Large intestine (tissue), 3 donors: ENCODE data around the gene NRG2. TPM values are rescaled to one million over a fixed set of nuclear protein-coding genes. Genes with fewer than 3 reads are reported as not detected.

Experiments
- DNase-seq, 2 donors: peaks; one replicate each; pipeline versions ENCODE4 v3.0.0 to v3.0.0-alpha.2; 2013
- H3K27ac ChIP-seq: one replicate; pipeline ENCODE4 v1.5.1; 2013; ENCODE audit warnings: low read length
- H3K27me3 ChIP-seq: 2 replicates; pipeline ENCODE4 v1.6.1; 2013; ENCODE audit warnings: low read length; ENCODE audit not compliant: control insufficient read depth, insufficient read depth
- H3K36me3 ChIP-seq: 2 replicates; pipeline ENCODE4 v1.6.1; 2013; ENCODE audit warnings: low read length; ENCODE audit not compliant: control insufficient read depth, insufficient read depth
- H3K4me1 ChIP-seq: one replicate; pipeline ENCODE4 v1.6.1; 2013; ENCODE audit warnings: low read length; ENCODE audit not compliant: control insufficient read depth, insufficient read depth
- H3K4me3 ChIP-seq: one replicate; pipeline ENCODE4 v1.5.1; 2013; ENCODE audit warnings: low read length
- H3K9me3 ChIP-seq: one replicate; pipeline ENCODE4 v1.6.1; 2013; ENCODE audit warnings: mild to moderate bottlenecking, low read depth, low read length, moderate library complexity; ENCODE audit not compliant: control insufficient read depth
- WGBS: methylation state at CpG from one replicate; pipeline ENCODE4 v1.1.5; 2013; ENCODE audit warnings: low lambda C conversion rate; ENCODE audit not compliant: insufficient coverage; 5-methylcytosine and 5-hydroxymethylcytosine counted together
- polyA plus RNA-seq: library from polyadenylated mRNA; unstranded; fragments of 120-200 nt; gene quantifications from one replicate; pipeline ENCODE4 v1.2.1, GENCODE V29; 2013

The NRG2 gene
- polyA plus RNA-seq, 1 donor = 1.1 TPM

DNA sequence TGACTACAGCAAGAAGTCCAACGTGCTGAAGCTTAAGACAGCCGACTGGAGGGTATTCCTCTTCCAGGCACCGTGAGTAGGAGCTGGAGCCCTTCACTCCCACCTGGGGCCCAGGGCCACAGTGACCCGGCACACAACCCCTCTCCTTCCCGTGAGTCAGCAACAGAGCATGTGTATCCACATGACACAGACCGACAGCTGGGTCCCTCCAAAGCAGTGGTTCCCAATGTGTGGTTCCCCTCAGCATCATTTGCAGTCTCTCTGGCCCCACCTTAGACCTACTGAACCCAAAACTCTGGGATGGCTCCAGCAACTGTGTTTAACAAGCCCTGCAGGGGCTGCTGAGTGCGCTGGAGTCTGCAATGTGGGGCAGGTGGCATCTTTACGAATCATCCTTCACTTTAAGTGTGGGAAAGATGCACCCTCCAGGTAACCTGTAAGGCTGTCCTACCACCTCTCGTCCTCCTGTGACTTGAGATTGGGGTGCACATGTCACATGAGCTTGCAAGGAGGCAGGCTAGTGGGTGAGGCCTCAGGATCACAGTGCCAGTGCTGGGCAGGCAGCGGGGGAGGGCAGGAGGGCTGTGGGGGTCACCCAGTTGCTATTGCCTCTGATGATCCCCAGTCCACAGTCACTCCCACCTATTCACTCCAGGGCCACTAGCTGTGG, 205.3 kb downstream of the NRG2 start:
- no CpG with 5 or more reads among the region's 10 CpGs for WGBS
- Histone ChIP-seq H3K4me3 (no peak overlapping the region), H3K9me3 (no peaks in the 10 kb centered on the region), H3K27me3 (peaks cover 12% of the 10 kb centered on the region), H3K36me3 (no peaks in the 10 kb centered on the region), H3K27ac (no peak overlapping the region), H3K4me1 (no peaks in the 10 kb centered on the region)
- DNase-seq = no peak

DNA sequence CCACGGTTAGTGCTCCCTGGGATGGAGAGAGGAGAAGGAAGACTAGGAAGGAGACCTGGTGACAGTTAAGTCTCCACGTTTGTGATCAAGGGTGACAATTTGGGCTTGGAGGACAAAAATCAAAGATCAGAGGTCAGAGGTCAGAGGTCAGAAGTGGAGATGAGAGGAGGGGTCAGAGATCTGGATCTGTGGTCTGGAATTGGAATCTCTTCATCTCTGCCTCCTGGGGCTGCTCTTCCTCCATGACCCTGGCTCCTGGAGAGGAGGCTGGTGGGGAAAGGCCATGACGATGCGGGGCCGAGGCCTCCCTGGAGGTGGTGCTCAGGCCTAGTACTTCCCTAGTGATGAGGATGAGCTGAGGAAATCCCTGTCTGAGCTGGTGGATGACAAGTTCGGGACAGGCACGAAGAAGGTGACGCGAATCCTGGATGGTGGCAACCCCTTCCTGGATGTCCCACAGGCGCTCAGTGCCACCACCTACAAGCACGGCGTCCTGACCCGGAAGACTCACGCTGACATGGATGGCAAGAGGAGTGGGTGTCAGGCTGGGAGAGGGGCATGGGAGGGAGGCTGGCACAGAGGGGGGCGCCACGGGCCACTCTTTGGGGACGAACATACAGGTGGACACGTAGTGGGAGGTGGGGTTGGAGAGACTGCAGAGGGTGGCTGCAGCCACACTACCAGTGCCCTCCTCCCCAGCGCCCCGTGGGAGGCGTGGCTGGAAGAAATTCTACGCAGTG, 206.5 kb downstream of the NRG2 start:
- Histone ChIP-seq H3K9me3 (no peaks in the 10 kb centered on the region), H3K27ac (no peak overlapping the region), H3K36me3 (no peaks in the 10 kb centered on the region), H3K27me3 (peaks cover 15% of the 10 kb centered on the region), H3K4me3 (no peak overlapping the region), H3K4me1 (no peaks in the 10 kb centered on the region)
- no CpG with 5 or more reads among the region's 22 CpGs for WGBS
- no peak for DNase-seq

DNA sequence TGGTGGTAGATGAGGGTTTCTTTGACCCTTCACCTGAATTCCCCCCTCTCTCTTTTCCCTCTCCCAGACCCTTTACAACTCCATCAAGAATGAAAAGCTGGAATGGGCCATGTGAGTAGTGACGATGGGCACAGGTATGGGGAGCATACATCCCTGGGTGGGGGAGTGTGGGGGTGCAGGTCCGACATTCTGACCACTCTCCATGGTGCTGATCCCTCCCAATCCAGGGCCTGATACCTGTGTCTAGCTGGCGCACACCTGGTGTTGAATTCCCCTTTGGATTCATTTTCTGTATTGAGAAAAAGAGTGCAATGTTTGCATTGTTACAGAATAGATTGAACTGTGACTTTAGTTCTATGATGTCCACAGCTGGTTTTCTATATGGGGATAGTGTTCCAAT, 207.4 kb downstream of the NRG2 start:
- Histone ChIP-seq H3K36me3 (no peaks in the 10 kb centered on the region), H3K27me3 (peaks cover 15% of the 10 kb centered on the region), H3K4me1 (no peaks in the 10 kb centered on the region), H3K9me3 (no peaks in the 10 kb centered on the region), H3K27ac (no peak overlapping the region), H3K4me3 (no peak overlapping the region)
- DNase-seq = no peak
- no CpG with 5 or more reads among the region's 3 CpGs for WGBS

DNA sequence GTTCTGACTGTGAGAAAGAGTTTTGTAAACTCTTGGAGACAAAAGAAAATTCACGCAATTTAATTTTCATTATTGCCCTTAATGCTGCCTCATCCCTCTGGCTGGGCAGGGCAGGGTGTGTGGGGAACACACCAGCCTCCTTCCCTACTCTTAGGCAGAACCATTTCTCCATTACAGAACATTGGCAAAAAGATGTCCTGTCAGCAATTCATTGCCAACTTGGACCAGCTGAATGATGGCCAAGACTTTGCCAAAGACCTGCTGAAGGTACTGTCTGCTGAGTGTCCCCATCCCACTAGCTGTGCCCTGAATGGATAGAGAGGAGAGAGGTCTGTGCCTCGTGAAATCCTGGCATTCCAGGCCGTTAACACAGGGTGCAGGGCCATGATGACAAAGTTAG, 209.6 kb downstream of the NRG2 start:
- peaks cover 15% of the 10 kb centered on the region for H3K27me3 ChIP-seq
- H3K27ac ChIP-seq = no peak overlapping the region
- no peaks in the 10 kb centered on the region for H3K4me1 ChIP-seq
- no CpG with 5 or more reads among the region's 3 CpGs for WGBS
- H3K4me3 ChIP-seq = no peak overlapping the region
- H3K36me3 ChIP-seq = no peaks in the 10 kb centered on the region
- no peak for DNase-seq
- no peaks in the 10 kb centered on the region for H3K9me3 ChIP-seq

DNA sequence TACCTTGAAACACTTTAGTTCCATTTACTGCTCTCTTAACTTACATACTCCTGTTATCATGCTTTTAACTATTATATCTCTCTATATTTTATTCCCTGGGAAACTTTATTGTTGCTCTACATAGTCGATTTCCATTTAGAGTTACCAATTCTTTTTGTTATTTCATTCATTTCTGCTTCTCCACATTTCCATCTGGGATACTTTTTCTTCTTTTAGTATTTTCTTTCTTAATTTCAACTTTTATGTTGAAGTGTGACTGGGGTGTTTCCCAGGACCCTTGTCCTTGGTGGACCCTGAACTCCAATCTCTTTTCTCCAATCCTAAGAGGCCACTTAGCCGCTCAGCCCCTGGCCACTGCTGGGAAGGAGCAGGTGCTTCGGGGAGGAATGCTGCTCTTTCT, 211.5 kb downstream of the NRG2 start:
- Histone ChIP-seq H3K27me3 (peaks cover 15% of the 10 kb centered on the region), H3K27ac (no peak overlapping the region), H3K9me3 (no peaks in the 10 kb centered on the region), H3K4me3 (no peak overlapping the region), H3K4me1 (no peaks in the 10 kb centered on the region), H3K36me3 (no peaks in the 10 kb centered on the region)
- 63% methylated on average over 1 of the region's 3 CpGs for WGBS
- no peak for DNase-seq

DNA sequence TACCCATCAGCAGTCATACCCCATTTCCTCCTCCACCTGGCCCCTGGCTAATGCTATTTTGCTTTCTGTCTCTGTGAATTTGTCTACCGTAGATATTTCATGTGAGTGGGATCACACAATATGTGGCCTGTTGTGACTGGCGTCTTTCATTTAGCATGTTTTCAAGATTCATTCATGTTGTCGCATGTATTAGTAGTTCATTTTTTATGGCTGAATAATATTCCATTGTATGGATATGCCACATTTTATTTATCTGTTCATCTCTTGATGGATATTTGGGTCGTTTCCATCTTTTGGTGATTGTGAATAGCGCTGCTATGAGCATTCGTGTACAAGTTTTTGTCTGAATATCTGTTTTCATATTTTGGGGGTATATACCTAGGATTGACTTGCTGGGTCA, 213.6 kb downstream of the NRG2 start:
- Histone ChIP-seq H3K27ac (no peak overlapping the region), H3K4me3 (no peak overlapping the region), H3K27me3 (peaks cover 15% of the 10 kb centered on the region), H3K9me3 (no peaks in the 10 kb centered on the region), H3K4me1 (no peaks in the 10 kb centered on the region), H3K36me3 (no peaks in the 10 kb centered on the region)
- WGBS = 100% methylated on average over 2 of the region's 6 CpGs
- DNase-seq = no peak

GRCh38 chr5:139828207-139828895, 214.7 kb downstream of the NRG2 start:
- Histone ChIP-seq H3K36me3 (no peaks in the 10 kb centered on the region), H3K9me3 (no peaks in the 10 kb centered on the region), H3K4me1 (no peaks in the 10 kb centered on the region), H3K4me3 (no peak overlapping the region), H3K27me3 (peaks cover 12% of the 10 kb centered on the region), H3K27ac (no peak overlapping the region)
- WGBS = no CpG with 5 or more reads among the region's 8 CpGs
- peak in 1 of 2 donors; percentile 34 for DNase-seq

GRCh38 chr5:139825690-139826089, 217.4 kb downstream of the NRG2 start:
- no peak for DNase-seq
- Histone ChIP-seq H3K4me1 (no peaks in the 10 kb centered on the region), H3K9me3 (no peaks in the 10 kb centered on the region), H3K27me3 (no peaks in the 10 kb centered on the region), H3K4me3 (no peak overlapping the region), H3K36me3 (no peaks in the 10 kb centered on the region), H3K27ac (no peak overlapping the region)
- 100% methylated on average over 2 of the region's 7 CpGs for WGBS

- Histone ChIP-seq H3K9me3 (no peaks in the 10 kb centered on the region), H3K4me3 (no peak overlapping the region), H3K4me1 (no peaks in the 10 kb centered on the region), H3K36me3 (no peaks in the 10 kb centered on the region), H3K27me3 (peaks cover 3% of the 10 kb centered on the region), H3K27ac (no peak overlapping the region)
- no CpG with 5 or more reads among the region's 7 CpGs for WGBS
- no peak for DNase-seq
Observed at GRCh38 chr5:139823757-139824355, 219.2 kb downstream of the NRG2 start.
